Measurements from ENCODE around the gene SLC9A7.
A peak's percentile ranks its signal among the peaks of the same experiment; 100 is the strongest.

The SLC9A7 gene

DNA sequence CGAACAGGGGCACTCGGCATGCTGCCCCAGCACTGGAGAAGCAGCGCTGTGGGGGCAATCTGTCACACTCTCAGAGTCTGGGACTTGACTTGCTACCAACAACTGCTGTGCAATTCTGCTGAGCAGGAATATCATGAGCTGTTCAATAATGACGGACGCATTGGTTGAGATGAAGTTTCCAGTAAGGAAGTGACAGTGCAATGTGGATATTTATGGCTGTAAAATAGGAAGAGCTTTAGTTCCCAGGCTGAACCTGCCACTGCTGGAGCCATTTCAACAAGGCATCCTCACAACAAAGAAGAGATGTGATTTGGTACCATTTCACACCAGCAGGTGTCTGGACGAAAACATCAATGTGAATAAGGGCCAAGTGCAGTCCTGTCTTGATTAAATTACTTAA lies 161.1 kb downstream of the SLC9A7 start:
- no peak for DNase-seq

DNA sequence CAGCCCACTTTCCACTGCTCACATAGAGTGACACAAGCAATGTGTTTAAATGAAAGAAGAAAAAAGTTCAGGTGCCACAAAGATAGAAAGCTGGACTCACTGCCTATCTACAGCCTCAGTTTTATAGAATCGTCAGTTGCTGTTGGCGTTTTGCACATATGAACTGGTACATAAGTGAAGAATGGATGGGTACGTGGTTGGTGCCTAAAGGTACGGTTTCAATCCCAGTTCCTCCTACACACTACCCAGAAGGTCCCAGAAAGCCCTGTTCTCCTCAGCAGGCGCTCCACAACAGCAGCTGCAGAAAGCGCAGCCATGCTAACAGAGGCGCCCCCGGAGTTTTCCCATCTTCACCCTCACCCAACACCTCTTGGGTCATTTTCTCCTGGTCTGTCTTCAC lies 161.7 kb downstream of the SLC9A7 start:
- DNase-seq, result no peak

DNA sequence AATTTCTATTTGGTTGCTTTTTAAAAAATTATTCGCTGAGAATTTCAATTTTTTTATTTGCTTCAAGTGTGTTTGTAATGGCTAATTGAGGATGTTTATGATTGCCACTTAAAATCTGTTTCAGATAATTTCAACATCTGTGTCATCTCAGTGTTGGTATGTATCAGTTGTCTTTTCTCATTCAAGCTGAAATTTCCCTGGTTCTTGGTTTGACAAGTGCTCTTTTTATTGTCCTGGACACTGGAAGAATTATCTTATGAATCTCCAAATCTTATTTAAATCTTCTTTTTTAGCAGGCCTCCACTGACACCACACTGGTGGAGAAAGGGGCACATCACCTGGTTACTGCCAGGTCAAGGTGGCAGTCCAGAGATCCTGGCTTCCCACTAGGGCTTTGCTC lies 163.8 kb downstream of the SLC9A7 start:
- DNase-seq, result no peak

DNA sequence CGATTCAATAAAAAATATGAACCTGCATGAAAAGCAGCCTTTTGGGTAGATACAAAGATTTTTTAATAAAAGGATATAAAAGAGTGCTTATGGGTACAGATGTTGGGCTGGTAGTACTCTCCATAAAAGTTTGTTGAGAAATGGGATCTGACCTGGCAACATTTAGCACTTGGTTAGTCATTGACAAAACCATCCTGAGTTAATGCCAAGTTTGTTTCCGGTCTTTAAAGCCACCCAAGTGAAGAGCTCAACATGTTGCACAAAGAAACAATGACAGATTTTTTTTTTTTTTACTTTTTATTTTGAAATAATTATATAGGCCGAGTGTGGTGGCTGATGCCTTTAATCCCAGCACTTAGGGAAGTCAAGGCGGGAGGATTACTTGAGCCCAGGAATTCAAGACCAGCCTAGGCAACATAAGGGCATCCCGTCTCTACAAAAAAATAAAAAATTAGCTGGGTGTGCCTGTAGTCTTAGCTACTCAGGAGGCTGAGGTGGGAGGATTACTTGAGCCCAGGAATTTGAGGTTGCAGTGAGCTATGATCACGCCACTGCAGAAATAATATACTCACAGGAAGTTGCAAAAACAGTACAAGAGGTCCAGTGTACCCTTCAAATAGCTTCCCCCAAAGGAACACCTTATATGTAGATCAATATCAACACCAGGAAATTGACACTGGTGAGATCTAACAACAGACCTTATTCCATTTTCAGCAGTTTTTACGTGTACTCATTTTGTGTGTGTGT lies 168.8 kb downstream of the SLC9A7 start:
- no peak for DNase-seq

DNA sequence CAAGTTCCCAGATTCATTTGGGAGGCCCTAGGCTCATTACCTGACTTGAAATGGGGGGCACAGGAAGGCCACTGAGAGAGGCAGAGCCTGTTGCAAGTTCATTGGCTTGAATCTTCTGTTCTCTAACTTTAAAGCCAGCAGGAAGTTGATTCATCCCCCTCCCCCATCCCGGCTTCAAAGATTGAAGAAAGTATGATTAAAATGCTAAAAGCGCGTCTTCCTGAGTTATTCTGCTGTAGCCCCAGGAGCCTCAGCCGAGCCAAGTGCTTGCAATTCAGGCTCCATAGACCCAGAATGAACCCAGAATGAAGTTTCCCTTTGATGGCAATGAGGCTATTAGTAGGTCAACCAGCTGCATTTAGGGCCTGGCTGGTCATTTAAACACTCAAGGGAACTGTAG lies 170.7 kb downstream of the SLC9A7 start:
- DNase-seq, result peak; percentile 46

DNA sequence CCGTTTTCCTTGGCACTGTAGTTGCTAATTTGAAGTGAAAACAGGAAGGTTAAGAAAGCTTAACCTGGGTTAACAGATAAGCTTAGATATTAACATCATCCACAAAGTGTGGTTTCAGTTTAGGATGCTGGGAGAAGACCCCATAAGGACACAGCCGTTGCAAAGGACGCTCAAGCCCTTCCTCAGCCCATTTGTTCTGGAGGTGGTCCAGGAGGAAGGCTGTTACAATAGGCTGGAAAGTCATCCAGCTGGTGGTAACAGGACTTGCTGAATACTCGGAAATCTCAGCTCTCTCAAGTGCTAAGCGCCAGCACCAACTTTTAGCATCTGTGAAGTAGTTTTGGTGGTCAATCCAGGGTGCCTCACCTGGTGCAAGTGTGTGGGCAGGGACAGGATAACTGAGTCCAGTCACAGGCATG lies 171.2 kb downstream of the SLC9A7 start:
- DNase-seq, result no peak

GRCh38 chrX:46587158-46587557 lies 171.8 kb downstream of the SLC9A7 start:
- DNase-seq, result no peak

DNA sequence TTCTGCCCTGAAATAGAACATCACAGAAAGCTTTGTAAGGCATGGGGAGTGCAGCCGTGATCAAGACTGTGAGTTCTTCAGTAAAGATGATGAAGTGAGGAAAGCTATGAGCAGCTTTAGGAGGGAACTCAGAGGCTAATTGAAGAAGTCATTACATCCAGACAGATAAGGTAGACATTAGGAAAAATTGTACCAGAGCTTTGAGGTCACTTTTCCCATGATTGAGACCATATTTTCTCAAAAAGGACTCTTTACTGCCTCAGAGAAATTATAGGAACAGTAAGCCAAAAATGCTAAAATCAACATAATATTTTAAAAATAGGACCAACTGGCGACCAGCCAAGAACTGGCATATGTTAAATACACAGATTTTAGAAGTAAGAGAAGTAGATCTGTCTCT lies 174.2 kb downstream of the SLC9A7 start:
- no peak for DNase-seq

DNA sequence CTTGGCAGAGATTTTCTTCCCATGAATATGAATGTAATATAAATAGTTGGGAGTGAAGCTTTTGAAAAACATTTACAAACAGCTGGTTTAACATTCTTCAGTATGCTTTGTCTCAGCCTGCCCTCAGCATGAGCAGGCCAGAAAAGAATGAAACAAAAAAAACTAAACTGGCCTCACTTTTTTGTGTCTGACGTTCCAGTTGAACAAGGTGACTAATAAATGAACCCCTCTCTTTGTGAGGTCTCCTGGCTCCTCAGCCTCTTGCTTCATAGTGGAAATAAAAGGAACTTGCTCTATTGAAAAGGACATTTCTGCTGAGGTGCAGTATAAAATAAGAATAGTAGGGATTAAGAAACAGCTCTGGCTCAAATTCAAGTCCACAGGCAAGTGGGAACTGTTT lies 176.0 kb downstream of the SLC9A7 start:
- no peak for DNase-seq

DNA sequence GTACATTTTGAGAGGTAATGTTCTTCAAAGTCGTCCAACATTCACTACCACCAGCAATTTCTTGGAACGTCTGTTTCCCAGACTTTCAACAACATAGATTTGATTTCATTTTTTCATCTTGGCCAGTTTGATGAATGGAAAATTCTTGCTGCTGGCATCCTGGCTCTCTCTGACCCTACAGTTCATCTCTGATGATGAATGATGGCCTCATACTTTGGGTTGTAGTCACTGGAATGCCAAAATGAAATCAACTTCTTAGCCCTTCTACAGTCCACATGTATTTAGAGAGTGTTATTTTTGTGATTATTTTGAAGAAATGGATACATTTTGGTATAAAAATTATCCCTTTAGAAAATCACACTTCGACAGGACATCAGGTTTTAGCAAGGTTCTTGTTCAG lies 176.6 kb downstream of the SLC9A7 start:
- DNase-seq, result no peak

DNA sequence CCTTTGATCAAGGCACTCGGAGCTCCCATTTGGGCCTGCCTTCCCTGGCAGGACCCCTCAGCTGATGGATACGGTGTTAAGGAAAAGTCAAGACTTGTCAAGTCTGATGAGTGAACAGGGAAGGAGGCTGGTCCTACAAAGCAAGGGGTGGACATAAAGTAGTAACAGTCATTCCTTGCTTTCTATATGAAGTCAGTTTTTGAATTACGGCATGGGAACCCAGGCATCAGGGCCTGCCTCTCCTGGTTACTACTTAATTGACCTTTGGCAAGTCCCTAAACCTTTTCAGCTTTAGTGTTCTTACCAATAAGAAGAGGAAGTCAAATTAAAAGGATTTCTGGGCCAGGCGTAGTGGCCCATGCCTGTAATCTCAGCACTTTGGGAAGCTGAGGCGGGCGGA lies 178.3 kb downstream of the SLC9A7 start:
- no peak for DNase-seq

DNA sequence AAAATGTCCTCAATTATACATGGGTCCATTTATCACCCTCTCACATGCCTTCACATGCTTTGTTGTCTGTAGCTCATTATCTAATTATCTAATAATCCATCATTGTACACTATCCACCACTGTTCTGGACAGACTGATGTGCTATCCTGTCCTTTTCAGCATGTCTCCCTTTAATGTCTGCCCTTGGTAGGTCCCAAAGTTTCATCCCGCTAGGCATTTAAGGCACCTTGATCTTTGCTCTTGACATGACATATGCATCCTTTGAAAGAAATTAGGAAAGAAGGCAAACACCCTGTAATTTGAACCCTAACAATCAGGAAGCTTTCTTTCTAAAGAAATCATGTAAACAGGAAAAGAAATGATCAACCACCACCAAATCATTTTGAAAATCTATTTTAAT lies 179.7 kb downstream of the SLC9A7 start:
- DNase-seq, result no peak

GRCh38 chrX:46577221-46578005 lies 181.5 kb downstream of the SLC9A7 start:
- DNase-seq, result no peak

- no peak for DNase-seq
Observed at GRCh38 chrX:46576458-46576857, 182.5 kb downstream of the SLC9A7 start.

DNA sequence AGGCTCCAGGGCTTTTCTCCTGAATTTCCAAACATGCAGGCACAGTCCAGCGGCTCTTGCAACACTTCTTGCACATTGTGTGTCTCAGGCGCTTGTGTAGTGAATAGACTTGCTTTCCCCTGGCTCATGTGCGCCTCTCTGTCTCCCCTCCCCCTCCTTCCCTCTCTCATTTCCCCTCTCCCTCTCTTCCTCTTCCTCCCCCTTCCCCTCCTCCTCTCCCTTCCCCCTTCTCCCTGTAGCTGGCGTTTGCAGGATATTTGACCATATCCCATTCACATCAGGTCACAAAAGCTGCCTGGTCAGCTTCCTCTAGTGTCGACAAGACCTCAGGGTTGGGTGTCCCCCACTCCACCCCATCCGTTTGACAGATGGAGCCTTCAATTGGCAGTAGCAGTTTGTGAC lies 182.9 kb downstream of the SLC9A7 start:
- DNase-seq, result no peak

- DNase-seq, result no peak
Observed at GRCh38 chrX:46575586-46575985, 183.3 kb downstream of the SLC9A7 start.

DNA sequence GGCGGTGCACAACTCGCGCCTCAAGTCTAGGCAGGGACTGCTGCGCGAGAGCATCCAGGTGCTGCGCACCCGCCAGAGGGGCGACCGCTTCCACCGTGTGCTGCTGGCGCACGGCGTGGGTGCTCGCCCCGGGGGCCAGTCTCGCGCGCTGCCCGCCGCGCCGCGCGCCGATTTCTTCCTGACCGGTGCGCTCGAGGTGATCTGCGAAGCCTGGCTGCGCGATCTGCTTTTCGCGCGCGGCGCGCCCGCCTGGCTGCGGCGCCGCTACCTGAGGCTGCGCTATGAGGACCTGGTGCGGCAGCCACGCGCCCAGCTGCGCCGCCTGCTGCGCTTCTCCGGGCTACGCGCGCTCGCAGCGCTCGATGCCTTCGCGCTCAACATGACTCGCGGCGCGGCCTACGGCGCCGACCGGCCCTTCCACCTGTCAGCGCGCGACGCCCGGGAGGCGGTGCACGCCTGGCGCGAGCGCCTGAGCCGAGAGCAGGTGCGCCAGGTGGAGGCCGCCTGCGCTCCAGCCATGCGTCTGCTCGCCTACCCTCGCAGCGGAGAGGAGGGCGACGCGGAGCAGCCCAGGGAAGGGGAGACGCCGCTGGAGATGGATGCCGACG lies 184.0 kb downstream of the SLC9A7 start:
- DNase-seq, result no peak

DNA sequence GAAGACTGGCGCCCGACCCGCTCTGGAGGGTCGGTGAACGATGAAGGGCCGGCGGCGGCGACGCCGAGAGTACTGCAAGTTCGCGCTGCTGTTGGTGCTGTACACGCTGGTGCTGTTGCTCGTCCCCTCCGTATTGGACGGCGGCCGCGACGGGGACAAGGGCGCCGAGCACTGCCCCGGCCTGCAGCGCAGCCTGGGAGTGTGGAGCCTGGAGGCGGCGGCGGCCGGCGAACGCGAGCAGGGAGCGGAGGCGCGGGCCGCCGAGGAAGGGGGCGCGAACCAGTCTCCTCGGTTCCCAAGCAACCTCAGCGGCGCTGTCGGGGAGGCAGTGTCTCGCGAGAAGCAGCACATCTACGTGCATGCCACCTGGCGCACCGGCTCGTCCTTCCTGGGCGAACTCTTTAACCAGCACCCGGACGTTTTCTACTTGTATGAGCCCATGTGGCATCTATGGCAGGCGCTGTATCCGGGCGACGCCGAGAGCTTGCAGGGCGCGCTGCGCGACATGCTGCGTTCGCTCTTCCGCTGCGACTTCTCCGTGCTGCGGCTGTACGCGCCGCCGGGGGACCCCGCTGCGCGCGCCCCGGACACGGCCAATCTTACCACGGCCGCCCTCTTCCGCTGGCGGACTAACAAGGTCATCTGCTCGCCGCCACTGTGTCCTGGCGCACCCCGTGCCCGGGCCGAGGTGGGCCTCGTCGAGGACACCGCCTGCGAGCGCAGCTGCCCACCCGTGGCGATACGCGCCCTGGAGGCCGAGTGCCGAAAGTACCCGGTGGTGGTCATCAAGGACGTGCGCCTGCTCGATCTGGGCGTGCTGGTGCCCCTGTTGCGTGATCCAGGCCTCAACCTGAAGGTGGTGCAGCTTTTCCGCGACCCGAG lies 184.8 kb downstream of the SLC9A7 start:
- DNase-seq, result peak; percentile 62

GRCh38 chrX:46573331-46573891 lies 185.5 kb downstream of the SLC9A7 start, which contains the start of gene CHST7:
TSS of gene CHST7 (plus strand) at chrX:46573765. CDS start at chrX:46573932, 167 bp downstream.
- peak; percentile 64 for DNase-seq

DNA sequence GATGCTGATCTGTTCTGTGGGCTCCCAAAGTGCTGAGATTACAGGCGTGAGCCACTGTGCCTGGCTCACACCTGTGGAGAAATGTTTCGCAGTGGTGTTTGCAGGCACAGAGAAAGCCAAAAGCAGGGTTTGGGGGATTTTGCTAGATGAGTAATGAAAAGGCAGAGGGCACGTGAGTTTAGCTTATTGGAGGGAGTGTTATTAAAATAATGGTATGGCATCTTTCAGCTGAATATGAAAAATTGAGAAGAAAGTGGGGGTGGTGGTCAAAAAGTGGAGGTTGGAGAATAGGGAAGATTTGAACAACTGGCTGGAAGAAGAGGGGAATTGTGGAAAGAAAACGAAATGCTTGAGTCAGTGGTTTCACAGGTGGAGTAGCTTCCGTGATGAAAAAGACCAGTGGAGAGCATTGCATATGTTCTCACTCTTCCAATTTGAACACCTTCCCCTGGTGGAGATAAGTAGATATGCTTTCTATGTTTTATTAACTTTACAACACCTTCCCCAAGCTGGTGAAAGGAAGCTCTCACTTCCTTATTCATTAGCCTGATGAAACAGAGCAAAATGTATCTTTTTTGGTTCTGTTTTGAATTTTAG lies 186.5 kb downstream of the SLC9A7 start:
- DNase-seq, result no peak

- no peak for DNase-seq
Observed at GRCh38 chrX:46571423-46572339, 187.2 kb downstream of the SLC9A7 start.
